HG03139 (cell line): ENCODE results near the gene INSL3.

ENCODE experiments used
- ATAC-seq: cut with Tn5 transposase; IDR thresholded peaks from one replicate; pipeline ENCODE4 v1.9.1; 2021; ENCODE audit not compliant: unreplicated experiment

Gene INSL3

GRCh38 chr19:17847538-17848366 lies 26.4 kb upstream of the INSL3 start, which contains the start of gene JAK3:
JAK3 (minus strand) TSS chr19:17847982; CDS start chr19:17844417, 3,565 bp downstream.
- no peak for ATAC-seq

- no peak for ATAC-seq
These were observed 24.8 kb upstream of the INSL3 start for GRCh38 chr19:17846146-17846545.

- ATAC-seq: no peak
These were observed 22.7 kb upstream of the INSL3 start for GRCh38 chr19:17843908-17844490.

GRCh38 chr19:17843292-17843827 lies 22.0 kb upstream of the INSL3 start:
- ATAC-seq: no peak

GRCh38 chr19:17842663-17843291 lies 21.5 kb upstream of the INSL3 start:
- ATAC-seq: no peak

- ATAC-seq: no peak
These were observed 20.7 kb upstream of the INSL3 start for GRCh38 chr19:17841810-17842662.

DNA sequence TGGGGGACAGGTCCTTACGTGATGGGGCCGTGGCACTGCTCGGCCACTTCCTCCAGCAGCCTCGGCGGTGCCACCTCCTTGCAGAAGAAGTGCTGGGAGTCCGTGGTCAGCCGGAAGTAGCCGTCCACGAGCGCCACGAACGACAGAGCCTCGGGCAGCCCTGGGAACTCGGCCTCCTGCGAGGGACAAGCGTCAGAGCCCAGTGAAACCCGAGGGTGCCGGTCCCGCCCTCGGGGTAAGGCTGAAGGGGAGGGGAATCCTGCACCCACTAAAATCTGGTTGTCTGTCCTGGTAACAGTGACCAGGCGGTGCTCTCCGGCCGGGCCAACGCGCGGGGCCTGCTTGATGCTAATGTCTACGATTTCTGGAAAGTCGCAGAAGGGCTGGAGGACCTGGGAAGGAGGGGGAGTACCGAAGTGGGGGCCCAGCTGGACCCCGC lies 20.1 kb upstream of the INSL3 start:
- no peak for ATAC-seq

GRCh38 chr19:17840019-17840418 lies 18.7 kb upstream of the INSL3 start:
- ATAC-seq: no peak

DNA sequence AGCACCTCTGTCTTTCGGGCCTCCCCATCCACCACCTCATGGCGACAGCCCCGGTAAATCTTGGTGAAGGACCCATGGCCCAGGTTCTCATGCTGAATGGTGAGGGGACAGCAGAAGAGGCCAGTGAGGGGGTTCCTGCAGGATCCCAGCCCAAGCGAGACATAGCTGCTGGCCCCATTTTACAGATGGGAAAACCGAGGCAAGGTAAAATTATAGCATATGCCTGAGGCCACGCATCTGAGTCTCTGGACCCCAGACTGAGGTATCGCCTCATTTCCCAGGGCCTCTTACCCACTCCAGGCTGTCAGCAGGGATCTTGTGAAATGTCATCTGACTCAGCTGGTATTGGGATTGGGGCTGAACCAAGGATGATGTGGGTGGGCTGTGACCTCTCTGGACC lies 16.7 kb upstream of the INSL3 start:
- no peak for ATAC-seq

DNA sequence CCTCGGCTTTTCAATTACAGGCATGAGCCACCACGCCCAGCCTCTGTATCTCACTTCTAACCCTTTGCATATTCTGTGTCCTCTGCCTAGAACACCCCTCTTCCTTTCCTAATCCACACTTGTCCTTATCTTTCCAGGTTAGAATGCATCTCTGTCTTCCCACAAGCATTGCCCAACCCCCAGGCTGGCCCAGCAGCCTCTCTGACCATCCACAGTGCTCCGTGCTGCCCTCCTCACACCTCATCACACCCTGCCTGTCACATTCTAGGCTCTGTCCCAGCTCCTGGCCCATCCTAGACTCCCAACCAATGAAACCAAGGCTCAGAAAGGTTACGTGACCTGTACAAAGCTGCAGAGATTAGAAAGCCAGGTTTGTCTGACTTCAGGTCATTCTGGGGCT lies 15.2 kb upstream of the INSL3 start:
- ATAC-seq: no peak

DNA sequence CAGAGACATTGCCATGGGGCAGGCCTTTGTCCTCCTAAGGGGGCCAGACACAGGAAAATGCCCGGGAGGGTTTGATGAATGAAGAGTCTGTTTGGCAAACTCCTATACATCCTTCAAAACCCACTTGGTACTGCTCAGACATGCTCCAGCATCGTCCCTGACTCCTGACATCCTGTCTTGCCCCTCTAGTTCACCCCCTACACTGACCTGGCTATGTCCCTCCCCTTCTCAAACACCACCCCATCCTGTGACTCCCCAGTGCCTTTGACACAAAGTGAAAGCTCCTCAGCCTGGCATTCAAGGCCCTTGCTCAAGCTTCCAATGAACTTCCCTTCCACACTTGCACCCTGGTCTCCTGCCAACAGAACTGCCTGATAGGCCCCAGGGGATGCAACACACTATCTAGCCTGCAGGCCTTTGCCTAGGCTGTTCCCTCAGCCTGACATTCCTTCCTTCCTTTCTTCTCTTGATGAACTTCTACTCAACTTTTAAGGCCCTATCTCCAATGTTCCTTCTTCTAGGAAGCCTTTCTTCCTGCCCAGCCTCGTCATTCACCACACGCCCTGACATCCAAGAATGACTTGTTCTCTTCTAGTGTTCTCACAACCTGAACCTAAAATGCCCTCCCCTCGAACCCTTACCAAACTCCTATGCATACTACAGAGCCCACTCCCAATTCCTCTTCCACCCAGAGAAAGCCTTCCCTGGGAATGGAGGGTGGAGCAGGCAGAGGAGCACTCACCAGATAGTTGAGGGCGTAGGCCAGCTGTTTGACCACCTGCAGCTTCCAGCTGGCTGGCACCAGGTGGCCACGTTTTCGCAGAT lies 14.1 kb upstream of the INSL3 start:
- ATAC-seq: no peak

DNA sequence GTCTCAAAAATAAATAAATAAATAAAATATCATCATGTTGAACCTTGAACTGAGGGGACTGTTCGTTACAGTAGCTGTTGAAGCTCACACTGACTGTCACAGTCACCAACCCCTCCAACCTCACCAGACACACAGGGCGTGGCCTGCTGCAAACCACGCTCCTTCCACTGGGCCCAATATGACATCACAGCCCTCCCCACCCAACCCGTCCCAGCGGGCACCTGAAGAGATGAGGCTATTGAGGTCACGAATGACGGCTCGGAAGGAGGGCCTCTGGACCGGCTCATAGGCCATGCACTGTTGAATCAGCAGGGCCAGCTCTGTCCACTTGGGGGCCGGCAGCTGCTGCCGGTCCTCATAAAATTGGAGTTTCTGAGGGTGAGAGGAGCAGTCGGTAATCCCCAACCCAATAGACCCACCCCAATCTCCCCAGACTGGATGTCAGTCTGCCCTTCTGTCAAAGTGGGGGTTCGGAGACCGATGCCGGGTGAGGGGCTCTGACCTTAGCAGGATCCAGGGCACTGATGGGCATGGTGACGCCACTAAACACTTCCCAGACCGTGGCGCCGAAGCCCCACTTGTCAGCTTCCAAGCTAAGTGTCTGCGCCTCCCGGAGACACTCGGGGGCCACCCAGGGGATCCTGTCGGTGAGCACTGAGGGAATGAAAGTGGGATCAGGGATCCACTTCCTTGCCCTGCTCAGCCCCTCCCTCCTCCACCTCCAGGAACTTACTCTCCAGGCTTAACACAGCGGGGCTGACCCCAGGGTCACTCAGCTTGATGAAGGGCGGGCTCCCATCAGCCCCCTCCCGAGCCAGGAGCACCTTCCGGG lies 13.2 kb upstream of the INSL3 start:
- ATAC-seq: no peak

- ATAC-seq: no peak
These were observed 11.3 kb upstream of the INSL3 start for GRCh38 chr19:17832443-17833208.

DNA sequence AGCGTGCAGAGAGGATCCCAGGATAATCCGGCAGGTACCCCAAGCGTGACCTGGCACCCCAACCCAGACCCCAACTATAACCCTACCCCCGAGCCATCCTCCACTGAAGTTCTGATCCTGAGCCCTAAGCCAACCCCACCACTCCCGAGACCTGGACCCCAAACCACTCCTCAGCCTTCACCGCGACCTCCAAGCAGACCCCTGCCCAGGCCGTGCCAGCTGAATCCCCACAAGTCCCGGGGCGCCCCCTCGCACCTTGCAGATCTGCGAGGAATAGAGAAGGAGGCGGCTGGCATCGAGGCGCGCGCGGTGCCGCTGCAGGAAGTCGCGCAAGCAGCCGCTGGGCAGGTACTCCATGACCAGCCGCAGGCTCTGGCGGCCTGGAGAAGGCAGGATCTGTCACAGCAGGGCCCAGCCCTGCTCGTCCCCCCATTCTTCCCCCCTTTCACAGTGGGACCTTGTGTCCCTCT lies 10.1 kb upstream of the INSL3 start:
- ATAC-seq: no peak

DNA sequence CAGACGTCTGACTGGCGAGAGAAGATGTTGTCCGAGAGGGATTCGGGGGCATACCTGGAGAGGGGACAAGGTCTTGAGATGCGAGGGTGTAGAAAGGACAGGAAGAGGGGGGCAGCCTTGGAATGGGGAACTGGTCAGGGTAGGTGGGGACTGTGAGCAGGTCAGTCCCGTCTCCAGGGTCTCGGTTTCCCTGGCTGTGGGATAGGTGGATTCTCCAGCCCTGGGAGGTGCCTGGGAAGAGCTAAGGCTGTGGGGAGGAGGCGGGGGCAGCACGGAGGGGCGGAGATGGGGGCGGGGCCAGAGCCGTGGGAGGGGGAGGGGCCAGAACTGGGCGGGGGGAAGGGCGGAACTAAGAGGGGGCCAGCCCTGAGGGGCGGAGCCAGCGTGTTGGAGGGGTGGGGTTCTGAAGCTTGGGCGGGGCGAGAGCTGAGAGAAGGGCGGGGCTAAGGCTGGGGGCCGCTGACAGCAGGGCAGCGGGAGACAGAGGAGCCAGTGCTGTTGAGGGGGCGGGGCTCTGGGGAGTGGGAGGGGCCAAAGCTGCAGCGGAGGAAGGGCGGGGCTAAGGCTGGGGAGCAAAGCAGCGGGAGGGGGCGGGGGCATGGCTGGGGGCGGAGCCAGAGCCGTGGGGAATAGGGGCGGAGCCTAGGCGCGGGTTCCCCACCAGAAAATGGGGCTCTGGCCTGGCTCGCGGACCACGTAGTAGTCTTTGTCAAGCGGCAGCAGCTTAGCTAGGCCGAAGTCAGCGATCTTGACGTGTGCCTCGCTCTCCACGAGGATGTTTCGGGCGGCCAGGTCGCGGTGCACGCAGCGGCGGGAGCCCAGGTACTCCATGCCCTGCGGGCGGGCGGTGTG lies 9.5 kb upstream of the INSL3 start:
- ATAC-seq: no peak

DNA sequence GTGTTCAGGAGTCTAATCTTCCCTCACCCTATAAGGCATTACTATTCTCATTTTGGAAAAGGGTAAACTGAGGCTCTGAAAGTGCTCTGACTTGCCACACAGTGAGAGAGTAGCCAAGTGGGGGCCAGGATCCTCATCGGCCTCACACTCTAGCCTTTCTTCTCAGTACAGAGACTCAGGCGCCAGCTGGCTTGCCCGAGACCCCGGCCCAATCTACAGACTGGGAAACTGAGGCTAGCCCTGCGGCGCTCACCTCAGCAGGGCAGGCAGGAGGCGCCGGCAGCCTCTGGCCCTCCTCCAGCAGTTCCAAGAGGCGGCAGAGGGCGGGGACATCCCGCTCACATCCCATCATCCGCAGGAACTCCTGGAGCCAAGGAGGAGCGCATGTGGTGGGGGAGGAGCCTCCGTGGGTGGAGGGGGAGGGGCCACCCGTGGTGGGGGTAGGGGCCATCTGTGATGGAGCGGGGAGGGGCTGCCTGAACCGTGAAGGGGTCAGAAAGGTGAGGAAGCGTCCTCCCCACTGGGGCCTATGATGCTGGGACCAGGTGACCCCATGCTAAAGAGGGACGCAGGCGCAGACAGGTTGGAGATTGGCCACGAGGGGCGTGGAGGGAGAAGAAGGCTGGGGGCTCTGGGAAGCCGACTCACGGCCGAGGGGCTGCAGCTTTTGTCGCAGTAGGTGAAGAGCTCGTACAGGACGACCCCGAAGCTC lies 8.7 kb upstream of the INSL3 start:
- no peak for ATAC-seq
